Right kidney (tissue), 1 donor: ENCODE measurements around the gene TMEM107.

Experiments
- DNase-seq: peaks from one replicate; pipeline ENCODE4 v3.0.0-alpha.2; 2016

TMEM107 gene

DNA sequence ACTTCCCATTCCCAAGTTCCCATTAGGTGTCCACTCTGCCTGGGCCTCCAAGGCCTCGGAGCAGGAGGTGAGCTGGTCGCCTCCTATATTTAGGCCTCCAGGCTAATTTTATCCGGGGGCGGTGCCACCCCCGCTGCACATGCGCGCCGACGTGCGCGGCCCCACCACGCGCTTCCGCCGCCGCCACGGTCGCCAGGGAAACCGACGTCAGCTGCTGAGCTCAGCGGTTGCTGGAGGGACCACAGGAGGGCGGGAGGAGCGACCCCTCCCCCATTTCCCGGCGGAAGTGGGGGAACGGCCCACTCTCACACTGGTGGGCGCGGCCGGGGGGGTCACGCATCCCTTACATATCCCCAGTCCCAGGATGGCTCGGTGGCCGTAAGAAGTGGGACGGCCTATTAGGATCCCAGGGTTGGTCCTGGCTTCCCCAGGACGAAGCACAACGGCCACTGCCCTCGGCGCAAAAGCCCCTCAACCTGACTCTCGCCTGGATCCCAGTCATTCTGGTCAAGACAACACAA, 25.0 kb downstream of the TMEM107 start:
- DNase-seq: peak; percentile 89

DNA sequence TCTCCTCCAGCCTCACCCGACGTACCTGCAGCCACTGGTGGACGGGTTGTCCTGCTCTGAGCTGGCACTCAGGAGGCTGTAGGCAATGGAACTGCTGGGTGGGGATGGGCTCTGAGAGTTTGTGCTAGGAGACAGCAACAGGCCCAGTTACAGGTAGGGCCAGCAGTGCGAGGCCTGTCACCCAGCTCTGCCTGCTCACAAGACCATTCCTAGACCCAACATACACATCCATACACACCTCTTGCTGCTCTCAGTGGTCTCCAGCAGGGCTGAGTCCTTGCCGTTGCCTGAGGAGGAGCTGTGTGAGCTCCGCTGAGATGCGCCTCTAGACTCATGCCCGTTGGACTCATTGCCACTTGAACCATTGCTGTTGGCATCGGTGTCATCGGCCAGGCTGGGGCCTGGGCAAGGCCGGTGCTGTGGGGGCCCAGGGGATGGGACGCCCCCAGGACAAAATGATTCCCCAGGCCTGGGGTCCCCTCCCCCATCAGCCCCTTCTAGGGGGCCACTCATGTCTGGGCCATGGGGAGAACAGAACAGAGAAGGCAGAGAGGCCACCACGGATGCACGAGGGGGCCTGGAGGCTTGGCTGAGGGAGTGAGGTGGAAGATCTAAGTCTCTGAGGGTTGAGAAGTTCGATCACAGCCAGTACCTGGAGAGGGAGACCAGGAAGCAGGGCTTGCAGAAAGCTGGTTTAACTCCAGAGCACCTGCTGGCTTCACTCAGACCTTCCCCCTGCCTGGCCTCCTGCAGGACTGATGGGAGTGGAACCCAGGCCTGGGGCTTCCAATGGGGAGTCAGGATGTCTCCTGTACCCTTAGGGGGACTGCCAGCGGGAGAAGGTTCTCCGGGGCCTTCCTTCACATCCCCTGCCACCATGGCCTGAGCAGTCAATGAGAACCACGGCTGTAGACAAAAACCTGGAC, 25.7 kb downstream of the TMEM107 start:
- DNase-seq: no peak

DNA sequence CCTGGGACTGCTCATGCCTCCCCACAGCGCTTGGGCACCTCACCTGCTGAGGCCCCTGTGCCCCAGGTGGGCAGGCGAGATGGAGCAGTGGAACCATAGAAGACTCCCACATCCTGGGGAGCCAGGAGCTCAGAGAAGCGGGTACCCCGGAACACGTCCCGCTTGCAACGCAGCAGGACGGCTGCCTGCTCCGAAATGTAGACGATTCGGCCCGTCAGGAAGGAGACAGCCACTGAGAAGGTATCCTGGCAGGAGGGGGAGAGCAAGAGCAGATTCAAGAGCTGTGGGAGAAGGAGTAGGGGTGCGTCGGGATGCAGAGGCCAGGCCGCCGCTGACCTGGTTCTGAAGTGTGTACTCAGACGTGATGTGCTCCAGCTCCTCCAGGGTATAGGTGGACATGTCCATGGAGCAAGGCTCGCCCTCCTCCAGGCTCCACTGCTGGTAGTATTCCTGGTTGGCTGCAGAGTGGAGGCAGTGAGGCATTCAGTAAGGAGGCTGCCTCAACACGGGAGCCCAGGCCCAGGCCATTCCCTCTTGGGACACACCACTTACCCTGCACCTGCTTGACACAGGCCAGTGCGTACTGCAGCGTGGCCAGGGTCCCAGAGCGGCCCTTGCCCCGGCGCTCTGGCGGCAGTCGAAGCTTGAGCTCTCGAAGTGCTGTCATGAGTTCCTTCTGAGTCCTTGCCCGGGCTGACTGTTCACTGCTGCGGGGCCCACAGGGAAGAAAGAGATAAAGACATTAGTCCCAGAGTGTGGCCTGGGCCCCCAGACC, 26.6 kb downstream of the TMEM107 start:
- no peak for DNase-seq

DNA sequence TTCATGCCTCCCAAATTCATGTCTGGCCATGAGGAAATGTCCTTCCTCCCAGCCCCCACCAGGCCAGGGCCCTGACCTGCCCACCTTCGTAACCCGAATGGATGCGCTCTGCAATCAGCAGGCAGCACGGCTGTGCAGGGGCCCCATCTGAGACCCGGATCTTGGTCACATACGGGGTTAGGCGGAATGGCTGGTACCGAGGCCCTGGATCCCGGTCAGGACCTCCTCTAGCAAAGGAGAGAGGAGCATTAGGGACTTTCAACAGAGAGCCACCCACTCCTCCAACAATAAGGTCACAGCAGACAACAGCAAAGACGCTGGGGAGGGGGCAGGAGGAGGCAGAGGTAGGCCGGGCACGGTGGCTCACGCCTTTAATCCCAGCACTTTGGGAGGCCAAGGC, 27.6 kb downstream of the TMEM107 start:
- no peak for DNase-seq

DNA sequence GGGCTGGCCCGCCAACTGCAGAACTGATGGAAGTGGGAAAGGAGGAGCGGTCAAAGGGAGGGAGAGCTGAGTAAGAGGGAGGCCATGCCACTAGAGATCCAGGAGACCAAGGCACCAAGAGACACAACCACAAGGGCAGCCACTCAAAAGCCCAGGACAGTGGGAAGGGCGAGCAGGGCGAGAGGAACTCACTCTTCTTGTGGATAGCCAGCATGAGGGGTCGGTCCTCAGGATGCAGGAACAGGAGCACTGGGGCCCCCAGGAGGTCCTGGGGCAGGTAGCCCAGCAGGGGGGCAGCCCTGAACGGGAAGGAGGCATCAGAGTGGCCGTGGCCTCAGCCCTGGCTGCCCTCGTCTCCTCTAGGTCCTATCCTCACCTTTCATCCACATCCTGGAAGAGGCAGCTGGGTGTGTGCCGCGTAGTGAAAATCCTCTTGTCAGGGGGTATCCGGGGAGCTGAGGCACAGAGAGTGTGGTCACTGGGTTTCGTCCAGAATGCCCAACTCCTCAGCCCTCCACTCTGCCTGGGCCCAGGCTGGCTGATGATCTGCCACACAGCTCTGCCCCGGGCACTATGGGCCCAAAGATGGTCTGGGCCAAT, 28.3 kb downstream of the TMEM107 start:
- DNase-seq: no peak

DNA sequence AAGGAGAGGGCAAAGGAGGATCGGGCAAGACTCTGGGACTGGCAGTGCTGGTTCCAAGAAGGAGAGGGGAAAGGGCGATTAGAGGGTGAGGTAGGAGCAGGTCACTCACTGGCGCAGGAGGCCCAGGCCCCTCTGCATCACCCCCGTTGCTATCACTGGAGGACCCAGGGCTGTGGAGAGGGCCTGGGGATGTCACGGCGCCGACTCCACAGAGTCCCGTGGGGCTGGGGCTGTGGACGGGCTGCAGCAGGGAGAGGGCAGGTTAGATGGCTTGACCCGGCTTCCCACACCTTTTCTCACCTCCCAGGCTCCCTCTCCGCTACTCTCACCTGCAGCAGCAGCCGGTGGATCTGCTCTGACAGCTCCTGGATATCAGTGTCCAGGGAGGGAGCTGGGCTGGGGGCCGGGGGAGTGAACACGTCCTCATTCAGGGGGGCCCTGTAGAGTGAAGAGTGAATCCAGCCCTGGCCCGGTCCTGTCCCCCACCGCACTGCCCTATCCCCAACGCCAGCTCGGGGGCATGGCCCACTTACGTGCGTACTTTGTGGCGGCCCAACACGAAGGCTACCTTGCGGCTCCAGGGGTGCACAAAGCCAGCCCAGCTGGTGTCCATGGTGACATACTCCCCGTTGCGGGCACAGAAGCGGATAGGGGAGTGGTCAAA, 28.9 kb downstream of the TMEM107 start:
- no peak for DNase-seq

DNA sequence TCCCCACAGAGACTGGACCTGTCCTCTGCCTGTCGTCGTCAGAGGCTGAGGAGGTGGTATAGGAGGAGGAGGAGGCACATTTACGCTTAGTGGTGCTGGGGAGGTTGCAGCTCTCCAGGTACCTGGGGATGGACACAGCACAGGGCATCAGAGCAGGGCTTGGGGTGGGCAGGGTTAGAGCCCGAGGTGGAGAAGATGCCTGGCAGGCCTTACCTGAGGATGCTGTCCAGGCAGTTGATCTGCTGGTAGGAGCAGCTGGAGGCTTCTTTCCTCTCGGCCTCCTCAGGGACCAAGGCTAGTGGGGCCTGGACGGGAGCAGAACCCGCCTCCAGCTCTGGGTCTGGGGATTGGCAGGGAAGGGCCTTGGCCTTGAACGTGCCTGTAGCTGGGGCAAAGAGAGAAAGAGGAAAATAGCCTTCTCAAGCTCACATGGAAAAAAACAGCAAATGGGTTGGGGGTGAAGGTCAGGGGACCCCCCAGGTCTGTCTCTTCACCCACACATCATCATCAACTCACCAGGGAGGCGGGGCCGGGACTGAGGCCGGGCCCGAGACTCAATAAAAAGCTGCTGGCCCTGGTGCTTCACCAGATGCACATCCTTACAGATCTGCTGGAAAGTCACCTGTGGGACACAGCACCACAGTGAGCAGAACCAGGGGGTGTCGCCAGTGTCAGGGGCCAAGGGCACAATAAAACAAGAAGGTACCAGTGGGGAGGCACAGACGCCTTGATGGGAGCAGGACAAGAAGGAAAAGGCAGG, 29.6 kb downstream of the TMEM107 start:
- DNase-seq: no peak

DNA sequence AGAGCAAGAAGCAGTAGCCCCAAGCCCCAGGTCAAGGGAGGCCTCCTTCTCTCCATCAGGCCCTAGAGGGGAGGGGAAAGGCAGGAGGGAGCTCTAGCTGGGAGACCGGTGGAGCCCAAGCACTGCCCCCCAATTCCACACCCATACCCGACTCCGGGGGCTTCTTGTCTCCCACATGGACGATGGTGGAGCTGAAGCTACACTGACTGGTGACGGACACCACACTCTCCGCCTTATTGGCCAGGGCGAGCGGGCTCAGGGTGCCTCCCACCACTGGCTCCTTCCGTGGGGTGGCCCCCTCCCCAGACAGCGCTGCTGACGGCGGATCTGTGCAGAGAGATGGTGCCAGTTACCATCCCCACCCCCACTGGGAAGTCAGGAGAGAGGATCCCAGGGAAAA, 30.4 kb downstream of the TMEM107 start:
- no peak for DNase-seq

DNA sequence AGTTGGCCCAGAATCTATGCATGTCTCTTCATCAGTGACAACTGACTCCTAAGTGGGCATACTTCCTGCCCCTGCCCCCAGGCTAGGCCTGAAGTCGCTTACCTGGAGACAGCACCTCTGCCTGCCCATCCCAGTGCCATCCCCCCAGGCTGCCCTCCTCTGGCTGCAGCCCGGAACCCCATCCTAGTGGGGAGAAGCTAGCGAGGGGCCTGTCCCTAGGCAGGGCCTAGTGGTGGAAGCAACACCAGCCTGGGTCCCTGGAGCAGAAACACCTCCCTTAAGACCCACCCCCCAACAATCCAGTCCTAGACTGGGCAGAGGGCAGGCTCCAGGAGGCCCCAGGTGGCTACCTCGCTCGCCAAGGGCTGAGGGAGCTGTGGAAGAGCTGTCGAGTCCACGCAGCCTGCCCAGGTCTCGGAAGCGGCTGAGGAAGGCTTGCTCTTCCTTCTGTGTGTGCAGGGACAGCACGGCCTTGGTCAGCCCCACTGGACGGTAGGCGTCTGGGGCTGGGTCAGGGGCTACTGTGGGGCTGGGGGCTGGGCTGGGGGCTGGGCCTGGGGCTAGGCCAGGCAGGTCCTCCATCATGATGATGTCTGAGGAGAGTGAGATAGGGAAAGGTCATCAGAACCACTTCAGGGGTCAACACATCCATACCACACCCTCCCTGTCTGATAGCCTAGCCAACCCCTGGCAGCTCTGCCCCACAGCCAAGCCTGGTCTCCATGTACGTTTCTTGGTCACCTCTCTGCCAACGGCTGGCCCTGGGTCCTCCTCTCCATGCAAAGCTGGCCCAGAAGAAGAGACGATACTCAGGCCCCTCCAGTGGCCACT, 31.6 kb downstream of the TMEM107 start:
- DNase-seq: no peak

DNA sequence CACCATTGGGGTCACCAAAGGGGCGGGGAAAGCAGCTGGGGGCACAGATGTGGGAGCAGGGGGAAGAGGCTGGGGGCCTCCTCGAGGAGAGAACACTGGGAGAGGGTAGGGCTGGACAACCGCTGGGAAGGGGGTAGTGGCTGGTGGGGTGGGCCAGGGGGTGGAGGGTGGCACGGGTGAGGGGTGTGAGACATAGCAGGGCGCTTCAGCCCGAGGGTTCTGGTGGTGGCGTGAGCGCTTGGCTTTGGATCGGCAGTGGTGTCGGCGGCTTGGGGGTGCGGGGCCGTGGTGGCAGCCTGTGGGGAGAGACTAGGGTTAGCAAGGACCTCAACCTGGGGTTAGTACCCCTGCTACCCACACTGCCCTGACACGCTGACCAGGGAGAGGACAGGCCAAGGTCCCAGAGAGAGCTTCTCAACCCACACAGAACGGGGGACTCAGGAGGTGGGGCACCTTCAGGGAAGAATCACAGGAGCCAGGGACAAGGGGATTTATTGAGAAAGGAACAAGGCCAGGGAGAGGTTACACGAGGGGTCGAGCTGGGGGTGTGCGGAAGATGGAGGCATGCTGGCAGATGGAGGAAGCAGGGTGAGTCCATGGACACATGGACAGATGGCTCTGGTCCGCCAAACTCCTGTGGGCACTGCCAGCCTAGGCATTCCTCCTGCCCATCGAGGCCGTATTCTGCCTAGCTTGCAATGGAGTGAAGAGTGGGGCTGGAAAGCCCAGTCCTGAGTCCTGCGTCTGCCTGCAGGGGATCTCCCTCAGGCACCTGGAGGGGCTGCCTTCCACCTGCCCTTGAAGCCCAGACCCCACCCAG, 32.4 kb downstream of the TMEM107 start:
- DNase-seq: no peak

DNA sequence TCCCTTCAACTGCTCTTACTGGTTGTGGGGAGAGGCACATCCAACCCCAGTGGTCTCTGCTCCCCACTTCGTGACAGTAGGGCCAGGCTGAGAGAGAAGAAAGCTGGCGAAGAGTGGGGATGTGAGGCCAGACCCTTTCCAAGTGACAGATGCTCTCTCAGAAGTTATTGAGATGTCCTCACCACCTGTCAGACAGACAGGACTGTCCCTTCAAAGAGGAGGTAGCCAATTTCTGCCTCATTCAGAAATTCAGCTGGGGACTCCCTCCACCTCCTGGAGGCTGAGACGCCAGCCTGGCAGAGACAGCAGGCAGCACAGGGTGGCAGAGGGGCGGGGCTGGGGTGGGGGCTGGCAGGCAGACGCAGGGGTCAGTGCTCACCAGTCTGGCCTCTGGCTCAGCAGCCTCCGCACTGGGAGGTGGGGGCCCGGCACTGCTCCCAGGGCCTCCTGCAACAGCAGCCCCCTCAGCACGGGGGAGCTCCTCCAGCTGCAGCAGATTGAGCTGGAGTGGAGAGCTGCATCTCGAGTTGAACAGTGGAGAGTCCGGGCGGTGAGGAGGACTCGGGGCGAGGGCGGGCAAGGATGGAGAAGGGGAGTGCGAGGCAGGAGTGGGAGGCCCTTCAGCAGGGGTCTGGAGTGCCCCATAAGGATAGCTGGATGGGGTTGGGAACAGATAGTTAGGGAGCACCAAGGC, 33.1 kb downstream of the TMEM107 start:
- DNase-seq: no peak

DNA sequence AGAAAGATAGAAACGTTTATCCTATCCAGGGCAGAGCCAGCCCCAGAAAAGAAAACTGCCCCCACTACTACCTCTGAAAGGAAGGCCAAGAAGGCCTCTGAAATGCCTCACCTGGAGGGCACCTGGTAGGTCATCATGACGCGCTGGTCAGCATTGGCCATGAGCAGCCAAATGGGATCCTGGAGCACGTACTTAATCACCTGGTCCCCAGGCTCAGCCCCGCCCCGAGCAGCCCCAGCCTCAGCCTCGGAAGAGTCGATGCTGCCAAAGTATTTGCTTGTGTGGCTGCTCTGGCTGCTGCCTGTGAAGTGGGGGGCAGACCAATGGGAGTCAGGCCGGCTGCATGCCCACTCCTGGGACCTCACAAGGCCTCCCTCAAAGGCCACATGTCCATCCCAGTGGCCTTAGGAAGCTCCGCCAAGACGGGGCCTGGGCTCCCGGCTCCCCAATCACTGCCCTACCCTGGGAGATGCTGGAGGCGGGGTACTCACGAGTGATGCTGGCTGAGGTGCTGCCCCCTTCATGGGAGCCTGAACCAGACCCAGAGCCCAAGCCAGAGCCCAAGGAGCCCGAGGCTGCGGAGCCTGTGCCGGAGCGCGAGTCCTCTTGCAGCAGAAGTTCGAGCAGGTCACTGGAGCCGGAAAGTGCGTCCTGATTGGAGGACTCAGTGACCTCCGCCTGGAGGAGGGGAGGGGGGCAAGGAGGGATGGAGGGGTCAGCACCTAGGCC, 33.9 kb downstream of the TMEM107 start:
- no peak for DNase-seq

DNA sequence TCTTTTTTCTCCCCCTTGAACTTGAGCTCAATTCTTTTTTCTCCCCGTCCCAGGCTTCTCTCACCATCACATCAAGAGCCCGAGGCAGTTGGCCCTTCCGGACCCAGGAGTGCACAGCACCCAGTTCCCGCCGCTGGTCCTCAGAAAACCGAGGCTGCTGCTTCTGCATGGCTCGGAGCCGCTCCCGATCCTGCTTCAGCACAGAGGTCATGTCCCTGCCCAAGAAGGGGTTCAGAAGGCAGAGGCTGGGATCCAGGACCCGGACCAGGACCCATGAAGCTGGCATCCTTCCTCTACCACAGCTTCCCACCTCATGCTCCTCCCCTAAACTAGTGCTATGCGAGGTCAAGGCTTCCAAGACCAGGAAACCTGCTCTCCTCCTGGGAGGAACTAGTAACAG, 34.4 kb downstream of the TMEM107 start:
- DNase-seq: no peak

DNA sequence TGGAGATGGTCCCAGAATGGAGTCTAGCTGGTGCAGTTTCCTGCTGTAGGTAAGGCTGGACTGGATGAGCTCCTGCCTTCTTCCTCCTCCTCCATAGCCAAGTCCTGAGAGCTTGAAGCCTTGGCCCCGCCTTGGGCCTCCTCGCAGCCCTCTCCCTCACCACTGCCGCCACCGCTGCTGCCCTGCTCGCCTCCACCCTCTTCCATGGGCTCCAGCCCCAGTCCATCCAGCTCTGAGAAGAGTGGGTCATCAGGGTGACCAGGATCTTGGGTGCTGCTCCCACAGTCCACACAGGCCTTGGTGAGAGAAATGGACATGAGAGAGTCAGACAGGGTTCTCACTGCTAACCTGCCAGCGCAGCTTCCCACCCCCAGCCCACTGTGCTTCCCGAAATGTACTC, 35.1 kb downstream of the TMEM107 start:
- no peak for DNase-seq

DNA sequence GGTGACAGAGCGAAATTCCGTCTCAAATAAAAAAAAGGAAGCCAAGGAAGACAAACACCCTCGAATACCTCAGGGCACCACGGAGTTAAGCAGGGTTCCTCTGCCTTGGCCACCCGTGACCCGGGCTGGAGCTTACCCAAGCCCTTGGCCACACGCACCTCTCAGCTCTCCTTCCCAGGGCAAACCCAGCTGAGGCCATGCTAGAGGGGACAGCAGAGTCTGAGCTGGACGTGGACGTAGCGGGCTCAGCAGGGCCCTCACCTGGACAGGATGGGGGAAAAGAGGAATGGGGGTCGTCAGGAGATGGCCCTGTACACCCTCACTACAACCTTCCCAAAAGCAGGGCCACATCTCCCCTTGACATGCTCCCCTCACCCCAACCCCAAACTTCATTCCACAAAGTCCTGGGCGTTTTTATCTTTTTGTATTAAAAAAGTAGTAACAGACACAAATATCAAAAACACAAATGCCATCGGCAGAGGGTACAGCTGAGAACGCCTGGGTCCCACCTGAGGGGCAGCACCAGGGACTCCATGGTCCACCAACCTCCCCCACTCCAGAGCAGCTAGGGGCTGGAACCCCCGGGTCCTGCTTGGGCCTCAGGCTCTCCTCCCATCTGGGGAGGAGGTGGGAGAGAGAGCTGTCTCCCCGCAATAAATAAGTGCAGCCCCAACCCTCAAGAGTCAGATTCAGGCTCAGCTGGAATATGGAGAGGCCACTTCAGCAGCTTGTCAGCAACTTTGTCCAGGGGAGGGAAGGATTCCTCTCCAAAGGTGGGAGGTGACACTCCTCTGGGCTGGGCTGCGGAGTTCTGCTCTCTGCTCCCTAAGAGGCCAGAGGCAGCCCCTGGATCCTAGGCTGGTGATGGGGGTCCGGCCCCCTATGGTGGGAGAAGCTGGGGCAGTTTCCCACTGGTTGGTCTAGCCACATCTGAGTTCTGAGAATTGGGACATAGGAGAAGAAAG, 35.8 kb downstream of the TMEM107 start:
- no peak for DNase-seq

DNA sequence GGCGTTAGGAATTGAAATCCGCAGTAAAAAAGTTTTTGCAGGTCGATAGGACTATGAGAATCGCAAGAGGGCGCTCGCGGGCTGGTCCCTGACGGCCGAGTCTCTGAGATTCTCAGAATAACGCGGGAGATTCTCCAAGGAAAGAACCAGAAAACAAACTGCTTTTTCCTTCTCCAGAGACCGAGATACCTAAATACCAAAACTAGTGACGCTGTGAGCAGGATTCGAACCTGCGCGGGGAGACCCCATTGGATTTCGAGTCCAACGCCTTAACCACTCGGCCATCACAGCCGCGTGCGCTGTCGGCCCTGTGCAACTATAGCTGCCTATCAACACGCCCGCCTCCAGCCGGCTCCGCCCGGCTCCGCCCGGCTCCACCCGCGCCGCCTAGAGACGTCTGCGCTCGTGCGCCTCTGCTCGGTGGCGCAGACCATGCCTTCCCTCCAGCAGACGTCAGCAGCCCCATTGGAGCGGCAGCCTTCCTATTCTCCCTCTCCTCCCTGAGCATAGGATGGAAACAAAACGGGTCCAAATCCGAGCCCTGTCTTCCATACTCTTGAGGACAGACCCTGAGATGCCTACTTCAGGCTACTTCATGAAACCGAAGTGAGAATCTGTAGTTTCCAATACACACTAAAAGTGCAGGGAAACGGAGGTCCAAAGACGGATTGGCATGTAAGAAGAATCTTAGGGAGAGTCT, 37.4 kb downstream of the TMEM107 start:
- peak; percentile 98 for DNase-seq

DNA sequence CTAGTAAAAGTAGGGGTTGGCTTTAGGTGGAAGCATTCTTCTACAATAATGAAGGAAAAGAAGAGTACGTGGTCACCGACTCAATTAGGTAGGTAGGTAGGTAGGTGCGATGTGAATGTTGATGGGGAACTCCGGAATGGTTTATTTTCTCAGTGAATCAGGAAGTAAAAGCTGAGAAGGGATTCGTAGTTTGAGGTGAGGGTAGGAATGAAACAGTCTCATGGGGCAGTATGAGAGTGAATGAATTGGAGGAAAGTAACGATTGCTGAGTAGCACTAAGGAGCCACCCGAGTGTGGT, 37.9 kb downstream of the TMEM107 start:
- no peak for DNase-seq
